GM21515 (cell line): ENCODE data around the gene SHE.
"Not testable (repeated sequence)": the region's sequence is repeated elsewhere in the genome, so short reads cannot be mapped to it uniquely, and the experiment has no call there.

ENCODE experiments used
- ATAC-seq: cut with Tn5 transposase; IDR thresholded peaks from one replicate; pipeline ENCODE4 v1.9.1; 2021; ENCODE audit not compliant: unreplicated experiment

The SHE gene

DNA sequence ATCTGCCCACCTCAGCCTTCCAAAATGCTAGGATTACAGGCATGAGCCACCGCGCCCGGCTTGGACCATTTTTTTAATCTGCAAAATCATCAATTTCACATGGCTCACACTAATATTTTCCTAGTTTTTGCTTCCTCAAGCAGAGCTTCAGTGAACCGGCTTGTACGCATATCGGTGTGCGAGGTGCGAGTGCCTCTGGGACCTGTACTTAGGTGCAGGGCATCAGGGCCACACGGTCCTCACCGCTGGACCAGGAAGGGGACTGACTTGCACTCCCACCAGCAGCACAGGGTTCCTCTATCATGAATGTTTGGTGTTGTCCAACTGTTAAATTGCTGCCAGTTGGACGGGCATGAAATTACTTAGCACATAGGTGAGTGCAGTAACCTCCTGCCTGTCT is 15.4 kb upstream of the SHE start:
- no peak for ATAC-seq

GRCh38 chr1:154514066-154514553 is 11.9 kb upstream of the SHE start:
- ATAC-seq = no peak

DNA sequence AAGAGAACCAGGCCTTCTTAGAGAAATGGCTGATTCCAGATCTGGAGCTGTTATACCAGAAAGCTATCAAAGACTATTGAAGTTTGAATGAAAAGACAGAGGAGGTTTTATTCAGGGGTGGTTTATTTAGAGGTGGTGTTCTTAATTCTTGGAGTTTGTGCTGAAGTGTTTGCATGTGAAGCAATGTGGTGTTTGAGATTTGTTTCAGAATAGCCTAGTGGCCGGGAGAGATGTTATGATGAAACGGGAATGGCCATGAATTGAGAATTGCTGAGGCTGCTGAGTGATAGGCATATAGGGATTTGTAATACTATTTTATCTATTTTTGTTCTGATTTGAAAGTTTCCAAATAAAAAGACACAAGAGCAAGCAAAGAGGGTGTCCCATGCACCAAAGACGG is 10.5 kb upstream of the SHE start:
- ATAC-seq = no peak

DNA sequence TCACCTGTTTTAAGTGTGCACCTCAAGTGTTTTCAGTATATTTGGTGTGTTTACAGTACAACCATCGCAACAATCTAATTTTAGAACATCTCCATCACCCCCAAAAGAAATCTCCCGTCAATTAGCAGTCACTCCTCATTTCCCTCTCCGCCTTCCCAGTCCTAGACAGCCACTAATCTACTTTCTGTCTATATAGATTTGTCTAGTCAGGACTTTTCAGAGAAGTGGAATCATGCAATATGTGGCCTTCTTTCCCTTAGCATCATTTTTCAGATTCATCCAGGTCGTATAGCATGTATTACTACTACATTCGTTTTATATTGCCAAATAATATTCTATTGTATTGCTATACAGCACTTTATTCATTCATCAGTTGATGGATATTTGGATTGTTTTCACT is 1.7 kb upstream of the SHE start:
- ATAC-seq = no peak

- ATAC-seq = no peak
These were observed 518 bp upstream of the SHE start for GRCh38 chr1:154502744-154503115.

DNA sequence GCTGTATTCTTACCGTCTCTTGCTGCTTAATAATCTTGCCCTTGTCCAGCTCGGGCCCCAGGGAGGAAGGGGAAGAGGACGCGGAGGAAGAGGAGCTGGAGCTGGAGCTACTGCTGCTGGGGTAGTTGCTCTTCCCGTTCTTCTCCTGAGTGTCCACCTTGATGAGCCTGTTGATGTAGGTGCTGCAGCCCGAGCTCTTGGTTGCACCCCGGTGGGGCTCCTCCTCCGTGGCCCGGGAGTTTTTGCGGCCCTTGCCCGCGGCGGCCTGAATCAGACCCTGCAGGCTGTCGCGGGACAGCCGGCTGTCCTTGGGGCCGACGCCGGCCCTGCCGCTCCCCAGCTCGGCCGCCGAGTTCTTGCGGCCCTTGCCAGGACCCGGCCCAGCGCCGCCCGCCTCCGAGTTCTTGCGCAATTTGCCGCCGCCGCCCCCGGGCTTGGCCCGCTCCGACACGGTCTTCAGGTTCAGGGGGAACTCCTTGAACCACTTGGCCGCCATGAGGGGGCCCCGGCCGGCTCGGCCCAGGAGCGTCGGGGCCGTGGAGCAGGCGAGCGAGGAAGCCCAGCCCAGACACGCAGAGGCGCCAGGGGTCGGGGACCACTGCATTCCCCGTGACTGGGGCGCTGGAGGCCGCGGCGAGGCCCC is 668 bp downstream of the SHE start:
- no peak for ATAC-seq

- no peak for ATAC-seq
These were observed 1.7 kb downstream of the SHE start for GRCh38 chr1:154500533-154500932.

DNA sequence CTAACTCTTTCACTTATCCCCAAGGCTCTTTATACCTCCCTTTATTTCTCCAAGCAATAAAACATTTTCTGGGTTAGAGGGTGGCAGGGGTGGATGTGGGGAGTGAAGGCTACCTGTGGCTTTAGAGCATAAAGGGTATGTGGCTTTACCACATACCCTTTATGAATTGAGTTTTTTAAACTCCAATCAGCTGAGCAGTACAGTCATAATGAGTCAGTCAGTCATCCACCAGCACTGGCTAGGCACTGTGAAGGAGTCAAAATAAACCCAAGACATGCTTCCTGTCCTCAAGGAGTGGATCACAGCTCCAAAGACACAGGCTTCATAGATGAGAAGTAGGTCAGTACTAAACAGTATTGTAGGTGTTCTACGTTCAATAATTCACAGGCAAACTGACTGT is 2.8 kb downstream of the SHE start:
- ATAC-seq = no peak

- ATAC-seq = no peak
These were observed 5.0 kb downstream of the SHE start for GRCh38 chr1:154497026-154497806.

DNA sequence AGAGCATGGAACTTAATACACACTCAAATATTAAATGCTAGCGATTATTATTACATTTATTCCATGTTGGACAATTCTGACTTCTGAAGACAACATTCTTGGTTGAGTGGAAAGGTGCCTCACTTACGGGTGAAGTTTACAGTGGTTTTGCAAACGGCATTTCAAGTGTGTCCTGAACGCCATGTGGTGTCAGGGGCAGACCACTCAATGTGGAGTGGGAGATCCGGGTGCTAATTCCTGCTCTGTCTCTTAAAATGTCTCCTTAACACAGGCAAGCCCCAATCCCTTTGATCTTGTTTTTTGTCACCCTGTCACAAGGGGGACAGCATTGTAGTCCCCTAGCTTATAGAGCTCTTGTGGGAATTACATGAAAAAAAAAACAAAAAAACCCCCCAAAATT is 5.8 kb downstream of the SHE start:
- no peak for ATAC-seq

DNA sequence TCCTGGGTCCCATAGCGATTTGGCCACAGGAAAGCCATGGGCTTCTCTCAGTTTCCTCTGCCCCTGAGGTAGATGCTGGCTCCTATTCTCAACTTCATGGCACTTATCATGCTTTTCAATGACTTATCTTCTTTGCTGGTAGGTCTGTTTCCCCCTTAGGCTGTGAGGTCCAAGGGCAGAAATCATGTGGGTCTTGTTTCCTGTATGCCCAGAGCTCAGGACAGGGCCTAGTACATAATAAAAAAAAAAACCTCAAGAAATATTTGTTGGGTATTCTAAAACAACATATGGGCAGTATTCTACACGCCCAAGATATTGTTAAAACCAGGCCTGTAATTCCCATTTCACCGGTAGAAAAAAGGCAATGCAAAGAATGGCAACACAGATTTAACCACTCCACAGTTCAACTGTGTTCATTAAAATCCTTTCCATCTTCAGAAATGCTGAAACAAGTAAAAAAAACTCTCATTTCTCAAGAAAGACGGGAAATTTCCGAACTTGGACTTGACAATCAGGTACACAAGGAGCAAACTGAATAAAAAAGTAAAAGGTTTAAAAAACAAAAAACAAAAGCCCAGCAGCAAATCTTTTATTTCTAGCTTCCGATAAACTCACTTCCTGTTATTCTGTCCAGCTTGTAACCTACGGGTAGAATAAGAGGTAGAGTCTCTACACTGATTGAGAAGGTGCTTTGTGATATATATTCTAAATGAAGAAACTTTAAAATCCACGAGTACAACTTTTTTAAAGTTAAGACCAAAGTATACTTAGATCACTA is 6.5 kb downstream of the SHE start:
- ATAC-seq = no peak

- no peak for ATAC-seq
These were observed 8.9 kb downstream of the SHE start for GRCh38 chr1:154493276-154493675.

DNA sequence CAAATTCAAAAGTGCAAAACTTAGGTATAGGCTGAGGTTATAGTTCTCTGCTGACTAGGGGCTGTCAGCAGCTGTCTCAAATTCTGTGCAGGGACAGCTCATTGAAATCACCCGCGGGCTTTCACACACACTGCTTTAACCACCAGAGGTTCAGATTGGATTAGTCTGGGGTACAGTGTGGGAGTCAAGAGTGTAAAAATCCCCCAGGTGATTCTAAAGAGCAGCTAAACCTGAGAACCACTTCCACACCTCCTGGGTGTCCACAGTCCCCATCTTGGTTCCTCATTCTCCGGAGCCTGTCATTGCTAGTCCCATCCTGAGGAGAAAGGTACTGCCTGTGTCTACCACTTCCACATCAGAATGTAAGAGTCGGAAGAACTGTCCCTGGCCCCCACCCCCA is 10.1 kb downstream of the SHE start:
- ATAC-seq = no peak

- ATAC-seq = no peak
These were observed 11.9 kb downstream of the SHE start for GRCh38 chr1:154490317-154490716.

- no peak for ATAC-seq
These were observed 12.4 kb downstream of the SHE start for GRCh38 chr1:154489695-154490274.

DNA sequence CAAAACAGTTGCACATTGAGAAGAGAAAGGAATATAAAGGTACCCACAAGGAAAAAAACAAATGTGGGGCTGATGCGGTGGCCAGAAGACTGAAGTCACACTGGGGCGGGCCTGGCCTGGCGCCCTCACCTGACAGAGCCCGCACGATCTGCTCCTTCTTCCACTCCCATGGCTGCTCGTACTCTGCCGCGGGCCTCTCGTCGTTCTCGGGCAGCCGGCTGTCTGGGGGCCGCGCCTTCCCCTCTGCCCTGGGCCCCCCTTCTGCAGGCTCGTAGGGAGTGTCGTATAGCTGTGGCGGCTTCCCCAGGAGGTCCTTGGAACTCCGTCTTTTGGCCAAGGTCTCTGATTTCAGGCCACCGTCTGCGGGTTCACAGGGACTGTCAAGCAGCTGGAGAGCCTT is 13.3 kb downstream of the SHE start:
- ATAC-seq = no peak

DNA sequence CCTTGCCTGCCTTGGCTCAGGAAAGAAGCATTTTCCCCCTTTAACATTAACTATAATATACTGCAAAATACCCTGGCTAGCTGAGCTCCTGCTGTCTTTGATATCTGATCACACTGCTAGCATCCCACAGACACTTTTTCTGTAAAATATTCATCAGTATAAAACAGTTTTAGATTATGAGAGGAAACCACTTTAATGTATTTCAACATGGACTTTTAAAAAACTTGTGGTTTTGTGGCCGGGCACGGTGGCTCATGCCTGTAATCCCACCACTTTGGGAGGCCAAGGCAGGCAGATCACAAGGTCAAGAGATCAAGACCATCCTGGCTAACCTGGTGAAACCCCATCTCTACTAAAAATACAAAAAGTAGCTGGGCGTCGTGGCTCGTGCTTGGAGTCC is 15.5 kb downstream of the SHE start:
- not testable (repeated sequence) for ATAC-seq

DNA sequence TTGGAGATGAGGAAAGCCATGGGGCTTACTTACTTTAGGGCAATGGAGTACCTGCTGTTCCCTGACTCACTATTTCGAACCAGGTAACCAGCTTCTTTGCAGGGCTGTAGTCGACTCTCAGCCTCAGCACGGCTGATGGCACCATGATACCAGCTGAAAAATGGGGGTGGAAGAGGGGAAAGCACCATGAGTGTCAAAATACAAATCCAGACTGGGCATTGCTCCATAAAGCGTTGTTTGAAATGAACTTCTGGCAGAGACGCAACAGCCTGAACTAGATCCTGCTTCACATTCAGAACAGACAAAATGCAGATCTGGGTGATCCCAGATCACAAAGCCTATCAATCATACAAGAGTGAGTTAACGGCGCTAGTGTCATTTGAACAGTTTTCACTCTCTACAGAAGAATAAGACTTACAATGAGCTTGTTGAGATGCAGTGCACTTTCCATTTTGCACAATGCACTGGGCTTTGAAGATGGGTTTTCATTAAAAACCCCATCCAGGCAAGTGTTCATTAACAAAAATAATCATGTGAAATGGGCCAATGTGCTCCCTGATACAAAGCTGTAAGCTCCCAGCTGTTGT is 16.2 kb downstream of the SHE start:
- ATAC-seq = no peak

DNA sequence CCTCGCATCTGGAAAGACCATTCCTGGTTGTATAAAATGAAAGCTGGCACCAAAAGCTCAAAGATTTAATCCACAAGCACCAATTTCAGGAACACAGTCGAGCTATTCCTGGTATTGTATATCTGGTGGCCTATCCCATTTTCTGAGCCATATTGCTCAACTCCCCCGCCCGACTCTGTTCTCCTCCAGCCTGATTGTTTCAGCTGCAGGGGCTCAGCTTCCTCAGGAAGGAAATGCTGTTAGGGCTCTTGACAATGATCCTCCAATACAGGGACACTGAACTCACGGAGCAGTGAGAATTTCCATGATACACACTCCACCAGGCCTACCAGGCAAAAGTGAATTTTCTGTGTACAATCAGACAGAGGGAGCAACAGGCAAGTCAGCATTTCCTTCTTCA is 17.1 kb downstream of the SHE start:
- no peak for ATAC-seq

DNA sequence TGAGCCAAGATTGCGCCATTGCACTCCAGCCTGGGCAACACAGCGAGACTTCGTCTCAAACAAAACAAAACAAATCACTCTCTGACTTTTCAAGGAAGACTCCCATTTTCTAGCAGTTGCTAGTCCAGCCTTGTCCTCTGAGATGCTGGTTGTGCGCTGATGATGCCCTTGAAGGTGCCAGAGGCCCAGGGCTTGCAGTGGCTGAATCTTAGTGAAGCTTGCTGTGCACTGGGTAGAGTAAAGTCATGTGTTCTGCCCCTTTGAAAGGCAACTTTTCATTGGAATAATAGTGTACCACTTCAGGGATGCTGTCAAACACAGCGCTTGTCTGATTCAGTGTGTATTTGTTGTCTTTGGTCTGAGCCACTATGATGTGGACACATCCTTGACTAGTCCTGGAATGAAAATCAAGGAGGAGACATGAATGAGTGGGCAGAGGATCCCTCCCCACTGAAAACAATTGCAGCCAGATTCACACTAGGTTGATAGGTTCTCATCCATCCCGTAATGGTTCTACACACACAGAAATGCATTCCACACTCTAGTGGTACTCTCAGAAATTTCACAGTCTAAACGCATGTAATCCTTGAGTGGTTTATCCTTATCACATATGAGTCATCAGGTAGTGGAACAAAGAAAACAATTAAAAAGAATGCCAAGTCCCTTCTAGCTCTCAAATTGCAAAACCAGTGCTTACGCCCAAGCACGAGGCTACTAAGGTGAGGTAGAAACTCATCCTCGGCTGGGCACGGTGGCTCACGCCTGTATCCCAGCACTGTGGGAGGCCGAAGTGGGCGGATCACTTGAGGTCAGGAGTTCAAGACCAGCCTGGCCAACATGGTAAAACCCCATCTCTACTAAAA is 18.0 kb downstream of the SHE start:
- ATAC-seq = no peak
